GM18507 (cell line): ENCODE data around the gene LRRC4.

Source experiments
- DNase-seq: peaks from one replicate; pipeline ENCODE4 v3.0.0; 2011; ENCODE audit warnings: low read depth; ENCODE audit not compliant: insufficient read length; ENCODE audit errors: extremely low spot score
- FAIRE-seq: peaks from 2 replicates; lab custom pipeline; 2011; peaks lifted over from hg19 to GRCh38; lab: Jason Lieb, UNC

LRRC4 gene

DNA sequence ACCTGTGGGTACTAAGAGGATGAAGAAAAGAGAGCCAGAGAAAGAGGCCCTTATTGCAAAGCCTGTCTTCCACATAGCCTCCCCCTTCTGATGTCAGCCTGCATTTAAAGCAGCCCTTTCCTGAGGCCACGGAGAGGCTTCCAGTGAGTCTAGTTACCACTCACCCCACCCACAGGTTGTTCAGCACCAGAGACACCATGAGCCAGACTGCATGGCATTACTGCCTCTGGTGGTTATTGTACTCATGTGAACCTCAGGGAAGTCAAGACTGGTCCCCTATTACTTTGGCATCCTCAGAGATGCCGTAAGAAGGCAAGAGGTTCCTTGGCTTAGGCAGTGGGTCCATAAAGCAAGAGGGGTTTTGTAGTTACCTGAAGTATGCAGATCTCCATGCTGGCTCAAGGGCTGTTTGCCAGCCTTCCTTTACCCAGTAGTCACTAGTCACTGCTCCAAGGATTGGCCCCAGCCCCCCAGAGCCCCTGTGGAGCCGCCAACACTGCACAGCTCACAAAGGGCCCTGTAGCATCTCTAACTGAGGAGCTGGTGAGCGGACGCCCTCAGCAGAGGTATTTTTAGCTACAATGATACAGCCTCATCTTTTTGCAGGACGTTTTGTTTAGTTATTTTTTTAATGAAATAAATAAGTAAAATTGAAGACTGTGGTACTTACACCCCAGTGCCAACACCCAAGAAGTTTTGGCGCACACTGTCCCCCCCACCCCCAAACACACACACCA is 20.7 kb downstream of the LRRC4 start:
- no peak for FAIRE-seq
- DNase-seq: no peak

DNA sequence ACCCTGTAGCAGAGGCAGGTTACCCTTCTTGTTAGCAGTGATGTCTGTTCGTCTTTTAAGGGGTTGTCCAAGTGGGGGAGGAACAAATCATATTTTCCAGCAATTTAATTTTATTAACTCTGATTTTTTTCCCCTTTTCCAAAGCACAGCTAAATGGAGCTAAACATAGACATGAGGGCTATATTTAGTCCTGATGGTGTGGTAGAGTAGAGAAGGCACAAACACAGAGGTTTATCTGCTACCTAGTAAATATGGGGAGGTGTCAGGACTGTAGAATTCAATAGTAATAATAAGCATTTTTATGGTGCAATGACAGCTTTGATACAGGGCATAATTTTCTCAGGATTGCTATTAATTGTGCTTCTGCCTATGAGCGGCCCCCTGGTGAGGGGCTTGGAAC is 22.5 kb downstream of the LRRC4 start:
- FAIRE-seq: no peak
- DNase-seq: no peak

DNA sequence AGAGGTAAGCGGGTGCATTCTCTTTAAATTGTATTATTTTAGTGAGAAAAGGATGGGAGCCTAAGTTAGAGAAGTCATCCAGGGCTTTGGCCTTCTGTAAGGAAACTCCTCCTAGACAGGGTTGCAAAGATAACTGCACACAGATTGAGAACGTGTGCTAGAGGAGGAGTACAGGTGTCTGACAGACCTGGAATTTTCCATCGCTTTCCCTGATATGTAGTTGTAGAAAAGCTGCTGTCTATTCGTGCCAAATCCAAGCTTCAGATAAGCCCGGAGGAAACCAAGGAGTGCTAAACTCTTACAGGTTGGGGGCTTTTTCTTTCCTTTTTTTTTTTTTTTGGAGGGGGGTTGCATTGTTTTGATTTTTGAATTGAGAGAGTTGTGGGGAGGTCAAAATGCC is 23.1 kb downstream of the LRRC4 start:
- FAIRE-seq (no peak), DNase-seq (no peak)

DNA sequence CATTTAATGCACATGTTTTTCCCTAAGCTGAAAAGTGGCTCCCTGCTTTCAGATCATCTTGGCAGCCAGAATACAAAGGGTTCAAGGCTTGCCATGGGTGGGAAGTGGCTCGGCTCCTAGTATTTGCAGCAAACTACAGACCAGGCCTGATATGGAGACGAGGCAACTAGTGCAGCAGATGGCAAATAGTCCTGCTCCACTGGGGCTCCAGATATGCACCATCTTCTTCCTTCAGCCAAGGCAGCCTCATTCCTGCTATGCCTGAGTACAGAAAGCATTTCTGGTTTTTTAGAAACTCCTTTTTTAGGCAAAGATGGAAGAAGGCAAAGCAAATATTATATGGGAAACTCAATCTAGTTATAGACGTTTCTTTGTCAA is 23.9 kb downstream of the LRRC4 start:
- FAIRE-seq (no peak), DNase-seq (no peak)

DNA sequence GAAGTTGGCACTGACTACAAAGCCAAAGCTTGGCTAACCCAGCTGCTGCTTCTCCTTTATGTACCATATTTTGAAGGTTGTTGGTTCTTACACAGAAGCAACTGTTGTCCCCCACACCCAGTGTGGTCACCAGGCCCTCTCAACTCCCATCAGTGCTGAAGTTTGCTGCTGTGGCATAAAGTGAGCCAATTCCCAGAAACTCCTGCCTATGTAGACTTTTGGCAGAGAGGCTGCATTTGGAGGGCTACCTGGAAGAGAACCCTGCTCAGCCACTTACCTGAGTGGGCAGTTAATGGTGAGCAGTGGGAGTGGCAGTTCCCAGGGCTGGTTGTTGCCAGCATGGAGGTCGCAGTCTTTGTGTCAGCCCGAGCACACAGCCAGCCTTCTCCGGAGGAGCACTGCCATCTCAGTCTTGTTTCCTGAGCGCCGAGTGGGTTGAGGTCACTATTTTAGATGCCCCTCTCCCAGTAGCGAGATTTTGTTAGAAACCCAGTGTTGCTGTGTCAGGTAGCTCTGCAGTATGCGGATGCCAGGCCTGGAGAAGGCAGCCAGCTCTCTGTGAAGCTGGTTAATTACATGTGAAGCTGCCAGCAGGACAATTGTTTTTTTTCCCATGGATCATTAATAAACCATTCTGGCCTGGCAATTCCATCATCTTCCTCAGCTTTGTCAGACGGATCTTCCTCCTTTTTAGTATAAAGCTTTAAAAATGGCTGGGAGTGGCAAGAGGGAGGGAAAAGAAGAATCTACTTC is 24.5 kb downstream of the LRRC4 start:
- DNase-seq (no peak), FAIRE-seq (no peak)

DNA sequence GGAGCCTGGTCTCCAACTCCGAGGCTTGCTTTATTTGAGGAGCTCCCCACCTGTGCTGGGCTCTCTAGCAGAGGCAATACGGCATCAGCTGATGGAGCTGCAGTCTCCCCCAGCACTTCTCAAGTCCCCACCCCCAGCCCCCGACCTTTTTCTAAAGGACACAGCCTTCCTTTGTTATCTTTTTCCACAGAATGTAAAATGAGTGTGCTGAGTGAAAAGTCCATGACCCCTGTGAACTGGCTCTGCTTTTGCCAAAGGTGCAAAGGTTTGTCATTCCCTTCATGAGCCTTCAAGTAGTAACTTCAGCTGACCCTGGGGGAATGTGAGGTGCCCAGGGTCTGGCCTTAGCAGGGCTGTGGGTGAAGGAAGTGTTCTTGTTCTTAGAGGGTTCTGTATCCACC is 25.5 kb downstream of the LRRC4 start:
- DNase-seq (no peak), FAIRE-seq (no peak)

DNA sequence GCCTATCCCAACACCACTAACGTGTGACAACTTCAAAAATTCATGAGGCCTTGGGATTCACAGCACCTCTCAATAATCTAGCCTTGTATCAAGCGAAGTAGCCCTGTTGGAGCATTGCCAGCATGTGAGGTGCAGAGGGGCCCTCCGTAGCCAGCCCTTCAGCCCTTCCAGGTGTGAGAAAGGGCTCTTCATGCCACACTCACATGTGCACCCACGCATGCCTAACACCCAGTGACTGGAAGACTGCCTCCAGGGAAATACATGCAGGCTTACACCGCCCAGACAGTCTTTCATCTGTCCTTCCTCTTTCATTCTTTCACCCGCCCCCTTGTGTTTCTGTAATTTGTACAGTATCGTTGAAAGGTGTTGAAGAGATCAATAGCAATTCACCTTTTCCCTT is 26.1 kb downstream of the LRRC4 start:
- FAIRE-seq: no peak
- no peak for DNase-seq

DNA sequence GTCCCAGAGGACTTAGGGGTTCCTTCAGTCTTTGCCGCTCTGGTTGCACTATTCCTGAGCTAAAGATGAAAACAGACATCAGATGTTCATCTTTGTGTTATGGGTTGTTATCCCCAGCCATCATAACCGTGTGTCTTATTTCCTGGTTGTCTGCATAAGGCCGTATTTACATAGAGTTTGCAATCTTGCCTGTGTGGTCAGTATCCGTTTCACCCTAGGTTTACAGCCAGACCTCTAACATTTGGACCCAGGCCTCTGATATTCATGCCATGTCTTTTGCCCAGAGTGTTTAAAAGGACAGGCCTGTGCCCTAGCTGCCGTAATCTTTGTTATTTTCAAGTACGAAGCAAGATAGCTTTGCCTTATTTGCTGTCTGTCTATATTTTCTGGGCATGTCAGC is 26.6 kb downstream of the LRRC4 start:
- no peak for DNase-seq
- FAIRE-seq: no peak

DNA sequence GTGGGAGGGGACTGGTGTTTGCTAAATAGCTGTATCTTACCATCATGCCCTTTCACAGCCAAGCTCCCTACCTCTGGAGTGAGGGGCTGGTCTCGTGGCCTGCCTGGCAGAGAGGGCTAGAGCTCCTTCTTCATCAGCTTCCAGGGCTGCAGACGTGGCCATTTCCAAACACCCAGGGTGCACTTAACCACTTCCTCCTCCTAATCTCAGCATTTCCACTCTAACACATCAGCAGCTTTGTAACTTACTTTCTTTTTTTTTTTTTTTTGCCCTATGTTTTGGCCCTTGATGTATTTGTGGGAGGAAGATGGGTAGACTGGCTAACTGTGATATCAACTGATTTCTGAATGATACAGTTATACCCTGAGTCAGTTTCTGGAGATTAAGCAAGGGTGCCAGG is 27.4 kb downstream of the LRRC4 start:
- DNase-seq (no peak), FAIRE-seq (no peak)

DNA sequence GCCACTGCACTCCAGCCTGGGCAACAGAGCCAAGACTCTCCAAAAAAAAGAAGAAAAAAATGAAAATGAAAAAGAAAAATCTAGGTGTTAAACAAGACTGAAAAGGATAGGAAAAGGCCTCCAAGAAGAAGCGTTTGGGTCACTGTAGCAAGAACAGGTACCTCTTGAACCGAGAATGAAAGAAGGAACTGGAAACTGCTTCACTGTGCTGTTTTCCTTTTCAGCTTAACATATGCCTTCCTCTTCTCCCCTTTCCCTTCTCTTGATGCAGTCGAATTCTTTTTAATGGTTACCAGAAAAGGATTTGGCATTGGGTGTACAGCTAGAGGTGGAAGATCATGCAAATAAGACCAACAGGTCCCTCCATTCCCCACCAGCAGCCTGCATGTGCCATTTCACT is 28.1 kb downstream of the LRRC4 start:
- FAIRE-seq (peak; percentile 46), DNase-seq (no peak)

DNA sequence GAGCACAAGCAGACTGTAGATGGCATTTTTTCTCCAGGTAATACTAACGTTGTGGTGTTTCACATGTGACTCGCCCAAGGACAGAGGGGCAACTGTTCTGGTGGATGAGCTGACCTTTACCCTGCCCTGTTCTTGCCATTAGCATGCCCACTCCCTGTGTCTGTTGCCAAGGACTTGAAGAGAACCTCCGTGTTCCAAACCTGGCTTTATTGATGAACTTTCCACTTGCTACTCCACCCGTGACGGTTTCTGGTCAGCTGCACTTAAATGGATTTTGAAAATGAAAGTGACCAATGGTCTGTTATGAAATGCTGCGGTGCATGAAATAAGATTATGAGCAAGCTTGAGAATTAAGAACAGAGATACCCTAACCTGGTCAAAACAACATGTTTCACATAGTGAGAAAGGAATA is 30.4 kb downstream of the LRRC4 start:
- DNase-seq: peak; percentile 11
- FAIRE-seq: peak; percentile 66

DNA sequence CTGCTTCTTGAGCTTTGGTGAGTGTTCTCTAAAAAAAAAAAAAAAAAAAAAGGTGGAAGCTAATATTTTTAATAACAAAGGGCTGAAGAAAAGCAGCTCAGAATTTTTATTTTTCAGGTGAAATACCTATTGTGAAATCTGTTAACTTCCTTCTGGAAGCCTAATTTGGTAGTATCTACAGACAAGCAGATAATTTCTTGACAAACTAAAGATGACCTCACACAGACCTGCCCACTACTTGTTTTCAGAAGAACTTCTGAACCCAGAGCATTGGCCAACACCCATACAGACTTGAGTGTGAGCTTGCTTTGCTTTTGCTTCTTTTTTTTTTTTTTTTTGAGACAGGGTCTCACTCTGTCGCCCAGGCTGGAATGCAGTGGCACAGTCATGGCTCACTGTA is 31.2 kb downstream of the LRRC4 start:
- DNase-seq (no peak), FAIRE-seq (no peak)

DNA sequence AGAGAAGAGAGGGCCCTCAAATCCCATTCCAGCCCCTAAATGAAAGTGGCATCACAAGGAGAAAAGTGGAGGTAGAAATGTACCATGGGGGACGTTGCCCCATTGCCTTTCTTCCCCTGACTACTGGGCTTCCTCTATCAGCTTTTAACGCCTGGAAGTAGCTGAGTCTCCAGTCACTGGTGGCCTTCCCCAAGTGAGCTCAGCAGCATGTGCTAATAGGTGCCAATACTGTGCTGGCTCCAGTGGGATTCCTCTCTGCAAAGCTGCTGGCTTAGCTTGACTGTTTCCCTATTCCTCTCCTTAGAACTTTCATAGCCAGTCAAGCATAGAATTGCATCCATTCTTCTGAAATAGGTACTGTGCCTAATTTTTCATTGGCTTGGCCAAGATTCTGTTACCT is 32.6 kb downstream of the LRRC4 start:
- FAIRE-seq (no peak), DNase-seq (no peak)

DNA sequence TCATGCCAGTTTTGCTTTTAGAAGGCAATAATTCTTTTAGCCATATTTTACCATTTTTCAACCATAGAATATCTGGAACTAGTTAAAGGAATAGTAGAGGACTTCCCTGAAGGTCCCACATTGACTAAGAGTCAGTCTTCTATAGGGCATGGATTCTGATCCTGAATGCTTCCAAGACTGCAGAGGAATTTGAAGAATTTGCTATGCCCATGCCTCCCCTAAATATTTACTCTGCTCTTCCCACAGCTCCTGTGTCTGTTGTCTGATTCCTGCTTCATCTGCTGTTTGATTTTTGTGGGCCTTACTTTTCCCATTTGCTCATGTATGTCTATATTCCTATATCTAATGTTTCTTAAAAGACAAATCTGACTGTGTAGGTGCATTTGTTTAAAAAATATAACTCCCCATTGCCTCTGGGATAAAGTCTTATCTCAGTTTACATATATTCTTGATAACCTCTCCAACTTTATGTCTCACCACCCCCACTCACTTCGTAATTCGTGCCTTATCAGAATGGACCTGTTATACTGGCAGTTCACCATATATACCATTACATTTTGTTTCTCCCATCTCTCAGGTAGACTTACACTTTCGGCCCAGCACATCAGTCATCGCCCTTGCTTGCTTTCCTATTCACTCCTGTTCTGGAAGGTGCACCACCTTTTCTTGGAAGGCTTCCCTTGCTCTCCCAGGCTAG is 33.9 kb downstream of the LRRC4 start:
- DNase-seq (no peak), FAIRE-seq (no peak)

DNA sequence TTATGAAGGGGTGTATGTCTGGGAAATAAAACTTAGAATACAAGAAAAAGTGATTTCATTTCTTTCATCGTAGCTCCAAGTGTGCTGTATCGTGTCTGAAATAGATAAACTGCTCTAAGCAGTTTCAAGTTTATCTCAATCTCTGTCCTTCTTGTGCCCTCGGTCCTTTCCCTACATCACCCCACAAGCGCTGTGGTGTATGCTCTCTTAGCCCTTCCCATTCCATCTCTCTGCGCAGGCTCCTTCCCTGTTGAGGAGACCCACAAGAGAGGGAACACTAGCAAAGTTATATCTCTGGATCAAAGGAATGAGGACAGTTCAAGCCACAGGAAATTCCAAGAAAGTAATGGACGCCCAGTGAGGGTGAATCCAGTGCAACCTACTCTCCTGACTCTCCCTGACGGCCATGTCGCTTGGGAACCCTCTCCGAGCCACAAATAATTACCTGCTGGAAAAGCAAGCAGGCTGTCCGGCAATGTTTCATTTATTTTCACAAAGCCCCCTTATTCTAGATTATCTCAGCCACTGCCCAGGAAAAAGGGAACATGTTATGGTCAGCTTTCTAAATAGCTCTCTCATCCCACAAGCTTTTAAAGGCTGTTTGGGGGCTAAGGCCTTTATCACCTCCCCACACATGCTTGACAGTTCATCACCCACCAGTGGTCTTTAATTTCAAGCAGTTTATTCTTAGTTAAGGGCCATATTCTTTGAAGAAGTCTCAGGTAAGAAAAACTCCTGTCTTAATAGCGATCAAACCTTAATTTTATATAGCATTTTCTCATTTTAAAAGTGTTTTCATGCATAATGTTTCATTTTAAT is 34.8 kb downstream of the LRRC4 start:
- no peak for FAIRE-seq

DNA sequence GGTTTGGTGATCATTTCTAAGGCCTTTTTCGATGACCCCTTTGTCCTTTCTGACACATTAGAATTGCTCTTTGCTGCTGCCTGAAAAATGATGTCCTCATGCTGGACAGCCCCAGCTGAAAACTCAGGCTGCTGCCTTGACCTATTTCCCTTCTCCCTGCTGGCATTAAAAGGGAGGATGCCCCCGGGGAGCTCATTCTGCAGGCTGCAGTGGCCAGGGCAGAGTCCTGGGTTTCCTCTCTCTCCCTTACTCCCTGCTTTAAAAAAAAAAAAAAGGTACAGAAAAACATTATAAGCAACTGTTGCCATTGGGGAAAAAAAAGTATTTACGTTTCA is 35.4 kb downstream of the LRRC4 start:
- FAIRE-seq: no peak
- no peak for DNase-seq

More for the DNA sequence above, 34.8 kb downstream of the LRRC4 start:
- no peak for DNase-seq

DNA sequence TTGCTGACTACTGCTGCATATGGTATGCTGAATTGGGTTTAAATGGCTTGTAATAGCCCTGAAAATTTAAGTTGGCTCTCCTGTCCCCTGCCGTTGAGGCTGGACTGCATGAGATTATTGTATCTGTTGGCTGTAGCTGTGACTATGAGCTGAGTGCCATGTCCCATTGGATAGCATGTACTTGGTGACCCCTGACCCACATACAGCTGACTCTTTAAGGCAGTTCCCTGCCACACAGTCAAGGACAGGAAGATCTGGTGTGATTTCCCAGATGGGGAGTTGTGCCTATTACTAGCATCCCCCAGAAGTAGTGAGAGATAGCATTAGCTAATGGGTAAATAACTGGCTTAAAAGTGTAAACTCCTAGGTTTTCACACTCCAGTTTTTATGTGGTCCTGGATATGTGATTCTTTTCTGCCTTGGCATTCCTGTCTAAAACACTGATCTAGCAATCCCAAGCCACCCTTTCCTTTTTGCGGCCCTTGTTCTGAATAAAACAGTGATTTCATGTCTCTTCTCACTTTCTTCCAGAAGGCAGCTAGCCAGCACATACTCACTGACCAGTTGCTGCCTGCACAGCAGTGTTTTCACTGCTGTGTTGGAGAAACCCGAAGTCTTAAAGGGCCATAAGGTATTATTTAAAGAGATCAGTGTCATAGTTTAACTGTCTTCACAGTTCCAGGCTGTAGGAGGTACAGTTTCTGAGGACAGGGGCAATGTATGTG is 35.9 kb downstream of the LRRC4 start:
- FAIRE-seq (no peak), DNase-seq (no peak)

DNA sequence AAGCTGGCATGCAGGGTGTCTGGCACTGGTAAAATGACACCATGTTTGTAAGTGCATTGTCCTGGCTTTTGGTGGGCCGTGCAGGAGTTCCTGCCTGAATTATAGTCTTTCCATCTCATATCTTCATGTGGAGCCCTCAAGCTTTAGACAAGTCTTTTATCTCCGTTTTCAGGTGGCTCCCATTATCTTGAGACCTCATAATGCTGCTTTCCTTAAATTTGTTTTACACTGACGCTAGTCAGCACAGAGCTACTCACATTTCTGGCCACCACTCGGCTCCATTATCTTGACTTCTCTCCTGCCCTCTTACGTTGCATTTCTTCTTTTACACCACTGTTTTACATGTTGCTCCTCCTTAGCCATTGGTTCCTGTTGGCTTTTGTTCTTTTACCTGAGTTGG is 37.2 kb downstream of the LRRC4 start:
- FAIRE-seq (no peak), DNase-seq (no peak)

DNA sequence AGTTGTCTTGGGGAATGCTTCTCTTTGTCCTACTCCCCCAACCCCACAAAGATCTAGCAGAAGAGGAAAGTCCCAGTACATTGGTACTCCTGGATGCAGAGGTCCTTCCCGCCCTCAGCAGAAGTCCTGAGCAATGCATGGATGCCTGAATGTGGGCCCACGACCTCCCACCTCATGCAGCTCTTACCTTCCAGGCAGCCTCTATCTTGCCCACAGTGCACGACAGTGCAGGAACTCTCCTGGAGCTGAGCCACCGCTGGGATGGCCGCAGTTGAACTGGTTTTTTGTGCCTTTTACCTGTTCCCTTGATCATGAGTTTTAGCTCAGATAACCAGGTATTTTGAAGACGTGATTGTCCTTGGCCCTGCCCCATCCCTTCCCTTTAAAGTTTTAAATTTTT is 37.9 kb downstream of the LRRC4 start:
- FAIRE-seq (no peak), DNase-seq (no peak)
